A549 treated with CORT108297 at 1 μM for 4 hours (cell line): ENCODE data around the gene SCYGR1. TPM values are rescaled to one million over a fixed set of nuclear protein-coding genes. Genes with fewer than 3 reads are reported as not detected.

Source experiments
- total RNA-seq: library from RNA; stranded (reverse); fragments of 200-300 nt; extraction: Qiagen RNA extraction; gene quantifications from 5 replicates; pipeline ENCODE4 v1.2.3, GENCODE V29; 2022

Gene SCYGR1, protein sequence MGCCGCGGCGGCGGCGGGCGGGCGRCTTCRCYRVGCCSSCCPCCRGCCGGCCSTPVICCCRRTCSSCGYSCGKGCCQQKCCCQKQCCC
- not detected in 5 replicates for total RNA-seq

DNA sequence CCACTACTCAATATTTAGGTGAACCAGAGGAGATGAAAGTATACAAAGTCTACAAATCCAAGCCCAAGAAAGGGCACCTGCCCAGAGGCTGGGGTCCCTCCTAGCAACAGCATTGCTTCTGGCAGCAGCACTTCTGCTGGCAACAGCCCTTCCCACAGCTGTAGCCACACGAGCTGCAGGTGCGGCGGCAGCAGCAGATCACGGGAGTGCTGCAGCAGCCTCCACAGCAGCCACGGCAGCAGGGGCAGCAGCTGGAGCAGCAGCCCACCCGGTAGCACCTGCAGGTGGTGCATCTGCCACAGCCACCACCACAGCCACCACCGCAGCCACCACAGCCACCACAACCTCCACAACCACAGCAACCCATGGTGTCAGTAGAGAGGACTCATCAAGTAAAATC lies at the start of gene SCYGR1:
SCYGR1 (minus strand) TSS at position 367 of the 400 bp plus-strand sequence; CDS start at position 367, 0 bp downstream.

DNA sequence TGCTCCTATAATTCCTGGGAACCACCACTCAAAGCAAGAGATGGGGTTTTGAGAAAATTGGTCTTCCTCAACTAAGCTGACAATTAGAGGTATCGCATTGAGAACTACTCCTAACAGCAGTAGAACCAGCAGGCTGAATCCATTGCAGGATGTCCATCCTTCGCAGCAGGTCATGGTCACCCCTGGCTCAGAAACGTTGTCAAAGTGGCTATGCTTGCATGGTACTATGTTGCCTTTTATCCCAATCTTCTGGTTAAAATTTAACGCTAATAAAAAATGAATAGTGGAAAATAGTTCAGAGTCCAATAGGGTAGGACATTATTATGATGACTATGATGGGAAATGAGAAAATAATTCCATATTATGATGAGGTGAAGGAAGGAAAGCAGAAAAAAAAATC lies 8.7 kb downstream of the SCYGR1 start, which contains the start of gene TM4SF20:
TM4SF20 (minus strand) TSS at position 212 of the 400 bp plus-strand sequence; CDS start at position 174, 38 bp downstream.

Other genes with a start within 250 kb of the SCYGR1 start
- 1.2 to 2.7 TPM (median 1.7 TPM) in 5 replicates for gene COL4A4, start 223.7 kb downstream of the SCYGR1 start, total RNA-seq
- gene COL4A3, start 223.3 kb downstream of the SCYGR1 start, total RNA-seq = 0.43 to 1.2 TPM (median 0.69 TPM) in 5 replicates
- 105 to 117 TPM (median 108 TPM) in 5 replicates for gene MFF, start 62.7 kb downstream of the SCYGR1 start, total RNA-seq
- 6.6 to 9.7 TPM (median 9.5 TPM) in 5 replicates for gene TM4SF20, start 8.6 kb downstream of the SCYGR1 start, total RNA-seq
- gene AGFG1, start 84.2 kb upstream of the SCYGR1 start, total RNA-seq = 106 to 132 TPM (median 120 TPM) in 5 replicates
- not detected in 5 replicates for gene SCYGR2, start 210.9 kb upstream of the SCYGR1 start, total RNA-seq
- gene SCYGR3, start 226.9 kb upstream of the SCYGR1 start, total RNA-seq = not detected in 5 replicates
- not detected in 5 replicates for gene SCYGR4, start 229.5 kb upstream of the SCYGR1 start, total RNA-seq